Fibroblast of pulmonary artery (primary cell): ENCODE results near the gene ASAH2.
"Not testable (repeated sequence)": the region's sequence is repeated elsewhere in the genome, so short reads cannot be mapped to it uniquely, and the experiment has no call there.

Experiments
- DNase-seq: peaks from one replicate; pipeline ENCODE4 v3.0.0-alpha.2; 2010; ENCODE audit warnings: low read depth
- H3K4me3 ChIP-seq: replicated peaks from 2 replicates; pipeline ENCODE4 v1.5.1; 2011; ENCODE audit warnings: low read depth, mild to moderate bottlenecking, control low read depth, low read length, moderate library complexity
- TF ChIP-seq, protein P1 (sequence below): IDR thresholded peaks from 2 replicates; pipeline ENCODE4 v1.5.1; 2011; ENCODE audit warnings: mild to moderate bottlenecking, control low read depth, low read length, inconsistent platforms; ENCODE audit errors: missing control alignments

Gene ASAH2

DNA sequence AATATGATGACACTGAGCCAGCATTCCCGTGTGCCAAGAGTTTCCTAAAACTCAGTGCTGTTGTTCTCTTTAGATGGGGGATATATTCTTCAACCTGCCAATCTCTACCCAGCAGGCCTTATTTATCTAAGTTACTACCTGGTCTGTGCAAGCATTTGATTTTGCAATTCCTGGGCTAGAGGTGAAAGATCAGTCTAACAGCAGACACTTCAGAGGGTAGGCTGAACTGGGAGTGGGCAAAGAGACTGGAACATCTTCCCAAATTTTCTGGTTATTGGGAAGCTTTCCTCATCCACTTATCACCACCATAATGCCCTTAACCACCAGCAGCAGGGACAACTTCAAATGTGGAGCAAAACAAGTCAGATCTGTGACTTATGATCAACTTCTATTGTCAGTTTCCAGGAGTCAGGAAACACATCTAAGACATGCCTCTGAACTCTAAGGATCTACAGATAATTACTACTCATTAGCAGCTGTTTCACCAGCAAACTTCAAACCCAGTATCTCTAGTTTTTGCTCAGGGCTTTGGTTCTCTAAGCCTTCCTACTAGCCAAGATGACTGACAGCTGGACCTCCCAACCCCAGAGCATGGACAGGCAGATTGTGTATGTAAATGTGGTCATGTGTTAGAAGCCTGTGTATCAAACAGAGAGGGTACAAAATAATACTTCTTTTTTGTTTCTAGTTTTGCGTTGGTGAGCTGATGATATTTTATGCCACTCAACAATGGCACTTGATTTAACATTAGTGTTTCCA is 1.0 kb downstream of the ASAH2 start:
- DNase-seq: no peak
- TF ChIP-seq, protein P1, sequence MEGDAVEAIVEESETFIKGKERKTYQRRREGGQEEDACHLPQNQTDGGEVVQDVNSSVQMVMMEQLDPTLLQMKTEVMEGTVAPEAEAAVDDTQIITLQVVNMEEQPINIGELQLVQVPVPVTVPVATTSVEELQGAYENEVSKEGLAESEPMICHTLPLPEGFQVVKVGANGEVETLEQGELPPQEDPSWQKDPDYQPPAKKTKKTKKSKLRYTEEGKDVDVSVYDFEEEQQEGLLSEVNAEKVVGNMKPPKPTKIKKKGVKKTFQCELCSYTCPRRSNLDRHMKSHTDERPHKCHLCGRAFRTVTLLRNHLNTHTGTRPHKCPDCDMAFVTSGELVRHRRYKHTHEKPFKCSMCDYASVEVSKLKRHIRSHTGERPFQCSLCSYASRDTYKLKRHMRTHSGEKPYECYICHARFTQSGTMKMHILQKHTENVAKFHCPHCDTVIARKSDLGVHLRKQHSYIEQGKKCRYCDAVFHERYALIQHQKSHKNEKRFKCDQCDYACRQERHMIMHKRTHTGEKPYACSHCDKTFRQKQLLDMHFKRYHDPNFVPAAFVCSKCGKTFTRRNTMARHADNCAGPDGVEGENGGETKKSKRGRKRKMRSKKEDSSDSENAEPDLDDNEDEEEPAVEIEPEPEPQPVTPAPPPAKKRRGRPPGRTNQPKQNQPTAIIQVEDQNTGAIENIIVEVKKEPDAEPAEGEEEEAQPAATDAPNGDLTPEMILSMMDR: no peak
- H3K4me3 ChIP-seq: no peak overlapping the region

DNA sequence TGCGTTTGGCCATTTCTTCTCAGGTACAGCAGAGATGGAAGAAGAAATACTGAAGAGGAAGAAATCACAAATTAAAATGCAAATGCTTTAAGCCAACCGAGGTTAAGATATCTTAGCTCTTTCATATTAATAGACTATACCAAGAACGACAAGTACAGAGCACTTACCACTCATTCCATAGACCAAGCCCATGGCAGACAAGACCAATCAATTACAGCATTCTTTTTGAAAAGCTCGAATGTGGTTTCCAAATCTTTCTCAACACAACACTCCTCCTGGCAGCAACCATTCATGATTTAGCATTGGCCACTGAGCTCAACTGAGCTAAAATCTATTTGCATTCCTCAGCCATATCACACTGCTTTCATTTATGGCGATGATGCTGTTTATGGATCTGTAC is 2.7 kb downstream of the ASAH2 start:
- no peak for DNase-seq
- no peak overlapping the region for H3K4me3 ChIP-seq
- TF ChIP-seq, protein P1: no peak

DNA sequence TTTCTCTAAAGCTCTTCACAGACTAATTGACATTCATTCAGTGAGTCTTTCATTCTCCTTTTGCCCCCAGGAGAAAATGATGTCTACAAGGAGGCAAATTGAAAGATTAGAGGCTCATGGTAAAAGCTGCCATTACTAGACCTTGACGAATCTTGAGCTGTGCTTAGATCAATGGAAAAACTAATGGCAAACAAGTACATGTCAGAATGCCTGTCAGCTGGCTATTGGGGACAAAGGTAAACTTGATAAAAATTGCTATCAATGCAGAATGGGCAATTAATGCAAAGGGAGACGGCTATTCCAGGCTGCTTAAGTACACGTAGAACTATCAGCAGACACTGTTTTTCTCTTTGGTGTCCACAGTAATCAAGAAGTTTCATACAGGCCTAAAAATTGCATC is 3.3 kb downstream of the ASAH2 start:
- no peak for DNase-seq
- H3K4me3 ChIP-seq: no peak overlapping the region
- TF ChIP-seq, protein P1: no peak

DNA sequence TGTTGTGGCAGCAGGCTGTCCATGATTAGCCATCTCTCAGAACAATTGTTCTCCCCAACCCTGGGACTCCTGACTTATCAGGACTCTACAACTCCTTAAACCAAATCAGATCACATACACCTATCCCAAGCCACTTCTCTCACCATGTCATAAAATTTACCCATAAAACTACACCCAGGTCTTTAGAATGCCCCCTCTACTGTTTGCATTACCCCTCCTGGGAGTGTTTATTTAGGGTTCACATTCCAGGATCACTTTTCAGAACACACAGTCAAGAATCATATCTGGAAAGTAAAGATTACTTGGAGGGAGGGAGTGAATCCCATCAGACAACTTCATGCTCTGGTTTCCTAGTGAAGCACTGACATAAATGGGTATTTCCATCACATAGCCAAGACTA is 7.1 kb downstream of the ASAH2 start:
- DNase-seq: no peak
- TF ChIP-seq, protein P1: no peak
- H3K4me3 ChIP-seq: no peak overlapping the region

DNA sequence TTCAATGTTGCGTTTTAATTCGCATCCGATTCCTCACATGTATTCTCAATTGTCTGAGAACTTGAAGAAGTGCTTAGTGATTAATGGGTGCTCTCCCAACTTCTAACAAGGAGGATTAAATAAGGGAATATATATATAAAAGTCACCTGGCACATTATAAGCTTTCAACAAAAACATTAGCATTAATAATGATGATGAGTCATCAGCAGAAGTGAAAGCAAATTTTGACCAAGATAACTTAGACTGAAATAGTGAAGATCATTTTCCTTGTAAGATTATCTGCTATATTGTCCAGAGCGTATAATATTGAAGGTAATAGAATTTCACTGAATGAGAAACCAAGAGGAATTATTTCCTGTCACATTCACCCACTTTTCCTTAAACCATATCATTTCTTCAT is 8.5 kb downstream of the ASAH2 start:
- no peak for DNase-seq
- TF ChIP-seq, protein P1: no peak

DNA sequence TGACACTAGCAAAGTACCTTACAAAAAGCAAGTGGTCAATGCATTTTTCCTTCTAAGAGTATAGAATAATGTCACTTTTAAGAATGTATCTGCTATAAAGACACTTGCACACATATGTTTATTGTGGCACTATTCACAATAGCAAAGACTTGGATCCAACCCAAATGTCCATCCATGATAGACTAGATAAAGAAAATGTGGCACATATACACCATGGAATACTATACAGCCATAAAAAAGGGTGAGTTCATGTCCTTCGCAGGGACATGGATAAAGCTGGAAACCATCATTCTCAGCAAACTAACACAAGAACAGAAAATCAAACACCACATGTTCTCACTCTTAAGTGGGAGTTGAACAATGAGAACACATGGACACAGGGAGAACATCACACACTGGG is 9.8 kb downstream of the ASAH2 start:
- not testable (repeated sequence) for H3K4me3 ChIP-seq, DNase-seq

More for the DNA sequence above, 8.5 kb downstream of the ASAH2 start:
- H3K4me3 ChIP-seq: no peak overlapping the region

DNA sequence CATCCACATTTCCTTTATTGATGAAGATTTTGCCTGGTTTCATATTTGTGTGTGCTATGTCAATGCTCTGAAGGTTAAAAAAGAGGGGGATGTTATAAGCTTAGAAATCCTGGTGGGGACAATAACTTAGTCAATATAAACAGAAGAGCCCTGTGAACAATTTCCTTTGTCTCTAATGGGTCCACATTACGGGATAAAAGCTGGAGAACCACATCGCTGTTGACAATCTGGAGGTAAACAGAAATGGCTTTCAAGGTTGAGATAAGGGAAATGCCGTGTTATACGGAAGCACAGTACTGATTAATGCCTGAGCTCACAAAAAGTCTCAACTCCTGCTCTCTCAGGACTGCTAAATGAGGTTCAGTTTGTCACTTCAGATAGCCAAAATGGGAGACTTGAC is 16.8 kb downstream of the ASAH2 start:
- no peak for DNase-seq
- no peak overlapping the region for H3K4me3 ChIP-seq
- TF ChIP-seq, protein P1: no peak
